Ramos (cell line): ENCODE measurements around the gene LGR4.

Experiments used
- in situ Hi-C: fragments of 300-500 bp; cut with MboI; formaldehyde crosslinking; loops from one replicate; pipeline ENCODE4 v1.14.3; 2022; ENCODE audit warnings: low sequenced_read_pairs; ENCODE audit not compliant: unreplicated experiment

LGR4 gene

GRCh38 chr11:27388001-27388400 is 84.6 kb downstream of the LGR4 start:
- in situ Hi-C loops: no loop called here

GRCh38 chr11:27387362-27387761 is 85.2 kb downstream of the LGR4 start:
- in situ Hi-C loops: no loop called here

GRCh38 chr11:27386181-27386845 is 86.3 kb downstream of the LGR4 start:
- in situ Hi-C loops: no loop called here

GRCh38 chr11:27385245-27385644 is 87.3 kb downstream of the LGR4 start:
- in situ Hi-C loops: no loop called here

- in situ Hi-C loops: no loop called here
Measured at GRCh38 chr11:27384227-27384626, 88.4 kb downstream of the LGR4 start.

GRCh38 chr11:27383645-27384044 is 88.9 kb downstream of the LGR4 start:
- in situ Hi-C loops: no loop called here

- in situ Hi-C loops: no loop called here
Measured at GRCh38 chr11:27381238-27381666, 91.3 kb downstream of the LGR4 start.

GRCh38 chr11:27380771-27381170 is 91.8 kb downstream of the LGR4 start:
- in situ Hi-C loops: no loop called here

- in situ Hi-C loops: no loop called here
Measured at GRCh38 chr11:27379449-27379848, 93.1 kb downstream of the LGR4 start.

- in situ Hi-C loops: no loop called here
Measured at GRCh38 chr11:27375370-27375769, 97.2 kb downstream of the LGR4 start.

- in situ Hi-C loops: no loop called here
Measured at GRCh38 chr11:27373856-27374602, 98.6 kb downstream of the LGR4 start.

GRCh38 chr11:27373392-27373791 is 99.2 kb downstream of the LGR4 start:
- in situ Hi-C loops: no loop called here

- in situ Hi-C loops: no loop called here
Measured at GRCh38 chr11:27372164-27372563, 100.4 kb downstream of the LGR4 start.

GRCh38 chr11:27371489-27371888 is 101.1 kb downstream of the LGR4 start:
- in situ Hi-C loops: no loop called here

- in situ Hi-C loops: no loop called here
Measured at GRCh38 chr11:27370374-27370773, 102.2 kb downstream of the LGR4 start.

- in situ Hi-C loops: no loop called here
Measured at GRCh38 chr11:27367881-27368280, 104.7 kb downstream of the LGR4 start.

- in situ Hi-C loops: no loop called here
Measured at GRCh38 chr11:27363576-27364117, 108.9 kb downstream of the LGR4 start.

GRCh38 chr11:27362749-27363575 is 109.6 kb downstream of the LGR4 start, which contains the start of gene CCDC34:
Gene CCDC34 (minus strand): TSS chr11:27363215. CDS start chr11:27363194, 21 bp downstream.
- in situ Hi-C loops: no loop called here

- in situ Hi-C loops: no loop called here
Measured at GRCh38 chr11:27361649-27362431, 110.8 kb downstream of the LGR4 start.

- in situ Hi-C loops: no loop called here
Measured at GRCh38 chr11:27358296-27358695, 114.3 kb downstream of the LGR4 start.
